ENCODE data around the gene PPP1R13L.

DNA sequence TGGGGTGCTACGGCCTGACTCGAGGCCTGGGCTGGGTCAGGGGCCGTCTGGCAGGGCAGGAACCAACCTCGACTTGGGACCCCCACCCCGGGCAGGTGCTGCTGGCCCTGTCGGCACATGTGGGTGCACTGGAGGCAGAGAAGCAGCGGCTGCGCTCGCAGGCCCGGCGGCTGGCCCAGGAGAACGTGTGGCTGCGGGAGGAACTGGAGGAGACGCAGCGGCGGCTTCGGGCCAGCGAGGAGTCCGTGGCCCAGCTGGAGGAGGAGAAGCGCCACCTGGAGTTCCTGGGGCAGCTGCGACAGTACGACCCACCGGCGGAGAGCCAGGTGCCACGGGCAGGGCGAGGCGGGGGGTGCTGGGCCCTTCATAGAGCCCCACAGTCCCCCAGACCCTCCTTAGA is 58.4 kb downstream of the PPP1R13L start:
- TF ChIP-seq, protein P1, sequence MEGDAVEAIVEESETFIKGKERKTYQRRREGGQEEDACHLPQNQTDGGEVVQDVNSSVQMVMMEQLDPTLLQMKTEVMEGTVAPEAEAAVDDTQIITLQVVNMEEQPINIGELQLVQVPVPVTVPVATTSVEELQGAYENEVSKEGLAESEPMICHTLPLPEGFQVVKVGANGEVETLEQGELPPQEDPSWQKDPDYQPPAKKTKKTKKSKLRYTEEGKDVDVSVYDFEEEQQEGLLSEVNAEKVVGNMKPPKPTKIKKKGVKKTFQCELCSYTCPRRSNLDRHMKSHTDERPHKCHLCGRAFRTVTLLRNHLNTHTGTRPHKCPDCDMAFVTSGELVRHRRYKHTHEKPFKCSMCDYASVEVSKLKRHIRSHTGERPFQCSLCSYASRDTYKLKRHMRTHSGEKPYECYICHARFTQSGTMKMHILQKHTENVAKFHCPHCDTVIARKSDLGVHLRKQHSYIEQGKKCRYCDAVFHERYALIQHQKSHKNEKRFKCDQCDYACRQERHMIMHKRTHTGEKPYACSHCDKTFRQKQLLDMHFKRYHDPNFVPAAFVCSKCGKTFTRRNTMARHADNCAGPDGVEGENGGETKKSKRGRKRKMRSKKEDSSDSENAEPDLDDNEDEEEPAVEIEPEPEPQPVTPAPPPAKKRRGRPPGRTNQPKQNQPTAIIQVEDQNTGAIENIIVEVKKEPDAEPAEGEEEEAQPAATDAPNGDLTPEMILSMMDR (IDR thresholded peaks at IDR 0.05; ENCODE audit: low read depth, low read length, missing input control) = no peak
- TF ChIP-seq, protein P2, sequence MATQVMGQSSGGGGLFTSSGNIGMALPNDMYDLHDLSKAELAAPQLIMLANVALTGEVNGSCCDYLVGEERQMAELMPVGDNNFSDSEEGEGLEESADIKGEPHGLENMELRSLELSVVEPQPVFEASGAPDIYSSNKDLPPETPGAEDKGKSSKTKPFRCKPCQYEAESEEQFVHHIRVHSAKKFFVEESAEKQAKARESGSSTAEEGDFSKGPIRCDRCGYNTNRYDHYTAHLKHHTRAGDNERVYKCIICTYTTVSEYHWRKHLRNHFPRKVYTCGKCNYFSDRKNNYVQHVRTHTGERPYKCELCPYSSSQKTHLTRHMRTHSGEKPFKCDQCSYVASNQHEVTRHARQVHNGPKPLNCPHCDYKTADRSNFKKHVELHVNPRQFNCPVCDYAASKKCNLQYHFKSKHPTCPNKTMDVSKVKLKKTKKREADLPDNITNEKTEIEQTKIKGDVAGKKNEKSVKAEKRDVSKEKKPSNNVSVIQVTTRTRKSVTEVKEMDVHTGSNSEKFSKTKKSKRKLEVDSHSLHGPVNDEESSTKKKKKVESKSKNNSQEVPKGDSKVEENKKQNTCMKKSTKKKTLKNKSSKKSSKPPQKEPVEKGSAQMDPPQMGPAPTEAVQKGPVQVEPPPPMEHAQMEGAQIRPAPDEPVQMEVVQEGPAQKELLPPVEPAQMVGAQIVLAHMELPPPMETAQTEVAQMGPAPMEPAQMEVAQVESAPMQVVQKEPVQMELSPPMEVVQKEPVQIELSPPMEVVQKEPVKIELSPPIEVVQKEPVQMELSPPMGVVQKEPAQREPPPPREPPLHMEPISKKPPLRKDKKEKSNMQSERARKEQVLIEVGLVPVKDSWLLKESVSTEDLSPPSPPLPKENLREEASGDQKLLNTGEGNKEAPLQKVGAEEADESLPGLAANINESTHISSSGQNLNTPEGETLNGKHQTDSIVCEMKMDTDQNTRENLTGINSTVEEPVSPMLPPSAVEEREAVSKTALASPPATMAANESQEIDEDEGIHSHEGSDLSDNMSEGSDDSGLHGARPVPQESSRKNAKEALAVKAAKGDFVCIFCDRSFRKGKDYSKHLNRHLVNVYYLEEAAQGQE (IDR thresholded peaks at IDR 0.05) = no peak
- TF ChIP-seq GABPA (IDR thresholded peaks at IDR 0.05 in 1 of 2, conservative IDR thresholded peaks at IDR 0.05 in 1 of 2) (no peak), YY1 (IDR thresholded peaks at IDR 0.05) (no peak), RAD21 (IDR thresholded peaks at IDR 0.05) (no peak), JUND (IDR thresholded peaks at IDR 0.05) (no peak)
- TF ChIP-seq, protein P3, sequence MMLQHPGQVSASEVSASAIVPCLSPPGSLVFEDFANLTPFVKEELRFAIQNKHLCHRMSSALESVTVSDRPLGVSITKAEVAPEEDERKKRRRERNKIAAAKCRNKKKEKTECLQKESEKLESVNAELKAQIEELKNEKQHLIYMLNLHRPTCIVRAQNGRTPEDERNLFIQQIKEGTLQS (IDR thresholded peaks at IDR 0.05) = no peak
- TF ChIP-seq, protein P4, sequence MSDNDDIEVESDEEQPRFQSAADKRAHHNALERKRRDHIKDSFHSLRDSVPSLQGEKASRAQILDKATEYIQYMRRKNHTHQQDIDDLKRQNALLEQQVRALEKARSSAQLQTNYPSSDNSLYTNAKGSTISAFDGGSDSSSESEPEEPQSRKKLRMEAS (IDR thresholded peaks at IDR 0.05) = no peak
- TF ChIP-seq, protein P5, sequence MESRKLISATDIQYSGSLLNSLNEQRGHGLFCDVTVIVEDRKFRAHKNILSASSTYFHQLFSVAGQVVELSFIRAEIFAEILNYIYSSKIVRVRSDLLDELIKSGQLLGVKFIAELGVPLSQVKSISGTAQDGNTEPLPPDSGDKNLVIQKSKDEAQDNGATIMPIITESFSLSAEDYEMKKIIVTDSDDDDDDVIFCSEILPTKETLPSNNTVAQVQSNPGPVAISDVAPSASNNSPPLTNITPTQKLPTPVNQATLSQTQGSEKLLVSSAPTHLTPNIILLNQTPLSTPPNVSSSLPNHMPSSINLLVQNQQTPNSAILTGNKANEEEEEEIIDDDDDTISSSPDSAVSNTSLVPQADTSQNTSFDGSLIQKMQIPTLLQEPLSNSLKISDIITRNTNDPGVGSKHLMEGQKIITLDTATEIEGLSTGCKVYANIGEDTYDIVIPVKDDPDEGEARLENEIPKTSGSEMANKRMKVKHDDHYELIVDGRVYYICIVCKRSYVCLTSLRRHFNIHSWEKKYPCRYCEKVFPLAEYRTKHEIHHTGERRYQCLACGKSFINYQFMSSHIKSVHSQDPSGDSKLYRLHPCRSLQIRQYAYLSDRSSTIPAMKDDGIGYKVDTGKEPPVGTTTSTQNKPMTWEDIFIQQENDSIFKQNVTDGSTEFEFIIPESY (IDR thresholded peaks at IDR 0.05) = no peak
